ENCODE measurements around the gene NTF4. TPM values are rescaled to one million over a fixed set of nuclear protein-coding genes. Genes with fewer than 3 reads are reported as not detected.

Gene NTF4
- total and polyA plus RNA-seq, 7 donors: 1.8 to 7.4 (median 5.6) TPM

- peaks cover 30% of the 10 kb centered on the region for H3K4me1 ChIP-seq
- H3K9me3 ChIP-seq: no peaks in the 10 kb centered on the region
- H3K27me3 ChIP-seq (ENCODE audit: insufficient read depth in 3 of 3, low read length in 2 of 3): no peaks in the 10 kb centered on the region
- H3K36me3 ChIP-seq (ENCODE audit: insufficient read depth in 1 of 2, low read depth in 1 of 2): peaks cover 0 to 49% of the 10 kb centered on the region in 2 donors
- no peak for DNase-seq
- 59 to 80% (median 75%) methylated on average over 8 of the region's 8 CpGs for WGBS, 3 donors
- peak overlapping the region; percentile 28 for H3K27ac ChIP-seq
- TF ChIP-seq CTCF (IDR thresholded peaks at IDR 0.05): no peak
- intact Hi-C loops (cut with DNase I): no loop called here
- H3K4me3 ChIP-seq: no peak overlapping the region
- ATAC-seq: no peak
These were observed 45.1 kb upstream of the NTF4 start for GRCh38 chr19:49109569-49110233.

- H3K9me3 ChIP-seq: no peaks in the 10 kb centered on the region
- no peak for TF ChIP-seq CTCF (IDR thresholded peaks at IDR 0.05)
- WGBS, 3 donors: 73 to 80% (median 74%) methylated on average over 5 of the region's 5 CpGs
- H3K4me1 ChIP-seq: peaks cover 30% of the 10 kb centered on the region
- intact Hi-C loops (cut with DNase I): no loop called here
- ATAC-seq: no peak
- H3K36me3 ChIP-seq (ENCODE audit: insufficient read depth in 1 of 2, low read depth in 1 of 2): peaks cover 0 to 56% of the 10 kb centered on the region in 2 donors
- no peak for DNase-seq
- H3K27ac ChIP-seq: peak overlapping the region; percentile 9
- H3K4me3 ChIP-seq: no peak overlapping the region
- no peaks in the 10 kb centered on the region for H3K27me3 ChIP-seq (ENCODE audit: insufficient read depth in 3 of 3, low read length in 2 of 3)
These were observed 44.4 kb upstream of the NTF4 start for GRCh38 chr19:49109051-49109450.

DNA sequence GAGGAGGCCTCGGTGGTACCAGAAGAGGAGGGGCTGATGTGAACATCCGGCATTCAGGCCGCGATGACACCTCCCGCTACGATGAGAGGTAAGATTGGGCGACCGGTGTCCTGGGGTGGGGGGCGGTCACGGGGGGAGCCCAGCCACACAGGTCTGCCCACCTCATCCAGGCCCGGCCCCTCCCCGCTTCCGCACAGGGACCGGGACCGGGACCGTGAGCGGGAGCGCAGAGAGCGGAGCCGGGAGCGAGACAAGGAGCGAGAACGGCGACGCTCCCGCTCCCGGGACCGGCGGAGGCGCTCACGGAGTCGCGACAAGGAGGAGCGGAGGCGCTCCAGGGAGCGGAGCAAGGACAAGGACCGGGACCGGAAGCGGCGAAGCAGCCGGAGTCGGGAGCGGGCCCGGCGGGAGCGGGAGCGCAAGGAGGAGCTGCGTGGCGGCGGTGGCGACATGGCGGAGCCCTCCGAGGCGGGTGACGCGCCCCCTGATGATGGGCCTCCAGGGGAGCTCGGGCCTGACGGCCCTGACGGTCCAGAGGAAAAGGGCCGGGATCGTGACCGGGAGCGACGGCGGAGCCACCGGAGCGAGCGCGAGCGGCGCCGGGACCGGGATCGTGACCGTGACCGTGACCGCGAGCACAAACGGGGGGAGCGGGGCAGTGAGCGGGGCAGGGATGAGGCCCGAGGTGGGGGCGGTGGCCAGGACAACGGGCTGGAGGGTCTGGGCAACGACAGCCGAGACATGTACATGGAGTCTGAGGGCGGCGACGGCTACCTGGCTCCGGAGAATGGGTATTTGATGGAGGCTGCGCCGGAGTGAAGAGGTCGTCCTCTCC, 43.2 kb upstream of the NTF4 start:
- Histone ChIP-seq H3K4me1 (peaks cover 24% of the 10 kb centered on the region), H3K9me3 (no peaks in the 10 kb centered on the region), H3K36me3 (ENCODE audit: insufficient read depth in 1 of 2, low read depth in 1 of 2) (peaks cover 0 to 68% of the 10 kb centered on the region in 2 donors), H3K27ac (no peak overlapping the region), H3K4me3 (no peak overlapping the region), H3K27me3 (ENCODE audit: insufficient read depth in 3 of 3, low read length in 2 of 3) (no peaks in the 10 kb centered on the region)
- WGBS, 3 donors: 92 to 95% (median 94%) methylated on average over 84 to 93 of the region's 93 CpGs
- ATAC-seq: peak in 1 of 4 donors; percentile 7
- no peak for DNase-seq
- no peak for TF ChIP-seq CTCF (IDR thresholded peaks at IDR 0.05)
- intact Hi-C loops (cut with DNase I): no loop called here

DNA sequence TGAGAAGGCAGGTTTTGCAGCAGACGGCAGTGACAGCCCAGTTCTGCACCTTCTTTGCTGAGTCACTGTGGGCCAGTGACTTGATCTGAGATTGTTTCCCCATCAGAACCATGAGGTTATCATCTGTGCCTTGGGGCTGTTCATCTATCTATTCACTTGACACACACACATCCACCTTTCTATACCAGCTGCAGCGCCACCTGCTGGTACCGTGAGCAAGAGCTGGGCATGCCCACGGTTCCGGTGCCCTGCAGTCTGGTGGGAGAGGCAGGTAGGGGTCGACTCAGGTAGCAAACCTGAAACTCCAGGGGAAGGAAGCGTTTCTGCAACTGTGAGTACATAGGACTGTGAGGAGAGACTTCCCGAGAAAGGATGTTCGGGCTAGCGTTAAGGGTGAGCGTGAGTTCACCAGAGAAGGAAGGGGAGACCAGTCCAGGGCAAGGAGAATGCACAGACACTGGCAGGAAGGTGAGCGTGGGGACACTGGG, 42.1 kb upstream of the NTF4 start:
- TF ChIP-seq CTCF (IDR thresholded peaks at IDR 0.05): peak; percentile 81
- intact Hi-C loops (cut with DNase I): no loop called here
- Histone ChIP-seq H3K27me3 (ENCODE audit: insufficient read depth in 3 of 3, low read length in 2 of 3) (no peaks in the 10 kb centered on the region), H3K4me3 (no peak overlapping the region), H3K9me3 (no peaks in the 10 kb centered on the region), H3K4me1 (peaks cover 24% of the 10 kb centered on the region), H3K36me3 (ENCODE audit: insufficient read depth in 1 of 2, low read depth in 1 of 2) (peaks cover 0 to 79% of the 10 kb centered on the region in 2 donors), H3K27ac (peak overlapping the region; percentile 39)
- 62 to 66% (median 62%) methylated on average over 12 of the region's 12 CpGs for WGBS, 3 donors
- ATAC-seq (peak; percentile 61 to 78 (median 71)), DNase-seq (peak; percentile 58 to 83)

Data from psoas muscle (tissue), 8 donors.